Fibroblast of villous mesenchyme (primary cell): ENCODE results near the gene SHOX. TPM values are rescaled to one million over a fixed set of nuclear protein-coding genes. Genes with fewer than 3 reads are reported as not detected.
"Not testable (repeated sequence)": the region's sequence is repeated elsewhere in the genome, so short reads cannot be mapped to it uniquely, and the experiment has no call there.

Source experiments
- DNase-seq: peaks from one replicate; pipeline ENCODE4 v3.0.0-alpha.2; 2010; ENCODE audit warnings: low read depth
- H3K4me3 ChIP-seq: 2 replicates; pipeline ENCODE4 v1.5.1; 2011; ENCODE audit warnings: low read depth, mild to moderate bottlenecking, low read length
- CTCF ChIP-seq: IDR thresholded peaks from 2 replicates; pipeline ENCODE4 v1.5.1; 2012; ENCODE audit warnings: low read depth, mild to moderate bottlenecking, low read length; ENCODE audit not compliant: insufficient read depth
- total RNA-seq: library from RNA; depleted of rRNA; stranded (reverse); fragments of >200 nt; gene quantifications from 2 replicates; pipeline ENCODE4 v1.2.3, GENCODE V29; 2012

Gene SHOX
- total RNA-seq, 1 donor = not detected

- no peak for TF ChIP-seq CTCF
- no peak overlapping the region for H3K4me3 ChIP-seq
- no peak for DNase-seq
Observed at GRCh38 chrX:590693-591404, 39.7 kb upstream of the SHOX start.

- no peak overlapping the region for H3K4me3 ChIP-seq
- TF ChIP-seq CTCF = no peak
- no peak for DNase-seq
Observed at GRCh38 chrX:599837-600715, 30.5 kb upstream of the SHOX start.

- not testable (repeated sequence) for H3K4me3 ChIP-seq, DNase-seq
Observed at GRCh38 chrX:603029-603428, 27.6 kb upstream of the SHOX start.

- DNase-seq = not testable (repeated sequence)
Observed at GRCh38 chrX:604616-605015, 26.0 kb upstream of the SHOX start.

GRCh38 chrX:608088-608487 lies 22.5 kb upstream of the SHOX start:
- DNase-seq, H3K4me3 ChIP-seq: not testable (repeated sequence)

More at GRCh38 chrX:604616-605015, 26.0 kb upstream of the SHOX start:
- H3K4me3 ChIP-seq = not testable (repeated sequence)

- H3K4me3 ChIP-seq = no peak overlapping the region
- no peak for TF ChIP-seq CTCF
- DNase-seq = no peak
Observed at GRCh38 chrX:614136-614535, 16.5 kb upstream of the SHOX start.

GRCh38 chrX:617401-617800 lies 13.2 kb upstream of the SHOX start:
- DNase-seq = no peak
- no peak for TF ChIP-seq CTCF
- H3K4me3 ChIP-seq = no peak overlapping the region

GRCh38 chrX:617891-618290 lies 12.7 kb upstream of the SHOX start:
- H3K4me3 ChIP-seq = no peak overlapping the region
- no peak for TF ChIP-seq CTCF
- no peak for DNase-seq

GRCh38 chrX:618304-618703 lies 12.3 kb upstream of the SHOX start:
- not testable (repeated sequence) for H3K4me3 ChIP-seq, DNase-seq
